22Rv1 (cell line): ENCODE measurements around the gene ZNF697.

Source experiments
- H3K27ac ChIP-seq: fragments of 450-650 bp; 2 replicates; pipeline ENCODE4 v1.5.1; 2017
- CTCF ChIP-seq: fragments of 450-650 bp; IDR thresholded peaks from 2 replicates; pipeline ENCODE4 v1.5.1; 2017; ENCODE audit warnings: mild to moderate bottlenecking
- ZFX ChIP-seq: fragments of 450-650 bp; IDR thresholded peaks from 2 replicates; pipeline ENCODE4 v1.6.1; 2017; ENCODE audit warnings: antibody characterized with exemption, borderline replicate concordance

The ZNF697 gene

DNA sequence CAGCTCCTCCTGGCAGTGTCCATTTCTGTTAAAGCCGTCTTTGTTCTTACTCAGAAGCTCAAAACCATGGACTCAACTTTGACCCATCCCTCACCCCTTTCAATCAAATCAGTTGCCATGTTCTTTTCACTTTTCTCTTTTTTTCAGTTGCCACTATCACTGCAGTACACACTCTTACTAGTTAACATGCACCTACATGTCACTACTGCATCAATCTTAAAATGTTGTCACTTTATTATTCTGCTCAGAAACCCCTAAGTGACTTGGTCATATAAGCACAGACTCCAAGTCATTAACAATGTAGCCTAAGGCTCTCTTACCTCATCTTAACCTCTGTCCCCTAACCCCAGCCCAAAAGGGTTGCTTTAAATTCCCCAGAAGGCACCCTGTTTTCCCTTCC, 9.0 kb downstream of the ZNF697 start:
- no peak overlapping the region for H3K27ac ChIP-seq
- TF ChIP-seq ZFX (no peak), CTCF (no peak)

DNA sequence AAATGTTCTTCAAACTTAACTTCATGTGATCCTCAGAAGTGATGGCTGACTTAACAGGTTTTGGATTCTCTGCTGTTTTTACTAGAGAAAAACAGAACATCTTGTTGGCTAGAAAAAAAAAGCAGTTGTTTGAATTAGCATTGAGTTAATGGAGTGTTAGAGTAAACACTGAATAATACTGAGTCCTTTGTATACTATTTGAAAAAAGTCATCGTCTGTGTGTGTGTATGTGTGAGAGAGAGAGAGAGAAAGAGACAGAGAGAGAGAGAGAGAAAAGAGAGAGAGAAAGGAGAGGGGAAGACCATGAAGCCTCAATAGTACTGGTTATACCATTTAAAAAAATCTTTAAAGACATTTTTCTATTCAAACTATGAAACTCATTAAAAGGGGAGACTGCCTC, 10.4 kb downstream of the ZNF697 start:
- TF ChIP-seq ZFX (no peak), CTCF (no peak)
- no peak overlapping the region for H3K27ac ChIP-seq

DNA sequence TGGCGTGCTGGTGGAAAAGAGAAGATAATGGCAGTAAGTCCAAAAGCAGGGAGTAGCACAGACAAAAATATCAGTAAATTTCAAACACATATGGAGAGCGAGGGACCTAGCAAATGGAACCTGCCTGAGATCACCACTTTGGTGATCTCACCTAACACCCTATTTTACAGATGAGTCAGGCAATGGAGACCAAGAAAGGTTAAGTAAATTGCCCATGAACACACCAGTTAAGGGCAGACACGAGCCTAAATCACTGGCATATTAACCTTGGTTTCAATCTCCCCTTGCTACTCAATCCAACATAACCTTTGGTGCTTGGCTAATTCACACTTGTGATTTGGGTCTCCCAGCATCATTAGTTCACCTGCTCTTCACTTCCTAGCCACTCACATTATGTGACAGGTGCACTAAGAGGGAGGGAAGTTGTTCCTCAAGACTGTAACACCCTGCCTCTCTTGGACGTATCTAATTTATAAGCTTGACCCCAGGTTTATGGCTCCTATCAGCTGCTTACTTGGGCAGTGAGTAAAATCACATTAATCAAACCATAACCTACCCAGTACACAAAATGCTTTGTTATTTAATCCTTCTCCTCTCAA, 11.5 kb downstream of the ZNF697 start:
- H3K27ac ChIP-seq: no peak overlapping the region
- TF ChIP-seq CTCF (no peak), ZFX (no peak)

- no peak overlapping the region for H3K27ac ChIP-seq
- TF ChIP-seq ZFX: no peak
- TF ChIP-seq CTCF: no peak
Measured at GRCh38 chr1:119635811-119636390, 12.2 kb downstream of the ZNF697 start.

DNA sequence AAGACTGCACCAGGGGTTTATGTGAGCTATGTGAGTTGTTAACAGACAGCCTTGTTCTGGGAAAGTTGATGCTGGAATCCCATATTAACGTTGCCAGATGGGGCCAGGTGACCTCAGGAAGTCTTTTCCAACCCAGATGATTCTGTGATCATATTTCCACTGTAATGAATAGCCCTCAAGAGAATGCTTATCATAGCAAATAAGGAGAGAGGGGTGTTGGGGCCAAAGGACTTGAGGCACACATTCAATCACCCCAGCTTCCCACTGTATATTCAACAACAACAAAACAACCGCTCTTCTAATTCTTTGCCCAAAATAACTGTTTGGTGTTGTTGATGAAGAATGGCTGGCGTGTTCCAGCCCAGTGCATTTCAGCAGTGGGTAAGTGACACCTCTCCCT, 14.1 kb downstream of the ZNF697 start:
- H3K27ac ChIP-seq: no peak overlapping the region
- no peak for TF ChIP-seq ZFX
- no peak for TF ChIP-seq CTCF

GRCh38 chr1:119633575-119633974, 14.5 kb downstream of the ZNF697 start:
- H3K27ac ChIP-seq: no peak overlapping the region
- no peak for TF ChIP-seq CTCF
- TF ChIP-seq ZFX: no peak

DNA sequence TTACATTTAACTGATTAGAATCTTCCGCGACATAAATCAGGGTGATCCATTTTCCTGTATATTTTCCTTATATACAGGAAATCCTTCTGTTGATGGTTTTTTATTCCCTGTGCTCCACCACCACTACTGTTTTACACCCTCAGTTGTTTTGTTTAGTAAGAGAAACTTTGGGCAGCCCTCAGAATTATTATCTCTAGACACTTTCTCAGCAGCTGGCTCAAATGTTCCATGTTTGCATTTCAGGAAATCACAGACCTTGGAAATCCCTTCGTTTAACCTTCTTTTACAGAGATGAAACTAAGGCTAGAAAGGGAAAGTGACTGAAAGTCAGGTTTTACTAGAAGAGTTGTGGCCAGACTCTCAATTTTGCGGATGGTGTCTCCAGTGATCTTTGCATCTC, 15.2 kb downstream of the ZNF697 start:
- no peak for TF ChIP-seq ZFX
- no peak for TF ChIP-seq CTCF
- no peak overlapping the region for H3K27ac ChIP-seq
